Kidney glomerular epithelial cell (primary cell): ENCODE data around the gene SPRR1B.
"Not testable (repeated sequence)": the region's sequence is repeated elsewhere in the genome, so short reads cannot be mapped to it uniquely, and the experiment has no call there.

Source experiments
- DNase-seq: peaks from one replicate; lab custom pipeline; 2025; lab: John Stamatoyannopoulos, UW

SPRR1B gene

GRCh38 chr1:153030895-153031294 is at the start of gene SPRR1B:
Gene SPRR1B, plus strand, starts transcription at chr1:153031203. Its CDS starts 1,143 bp downstream, at chr1:153032346.
- DNase-seq, result no peak

GRCh38 chr1:152982076-152982475 is 48.9 kb upstream of the SPRR1B start:
- DNase-seq, result no peak

GRCh38 chr1:152983234-152983633 is 47.8 kb upstream of the SPRR1B start:
- DNase-seq, result no peak

- DNase-seq, result no peak
These were observed 47.3 kb upstream of the SPRR1B start, which contains the start of gene SPRR1A for GRCh38 chr1:152983743-152984142. Gene SPRR1A, plus strand, starts transcription at chr1:152984081. Its CDS starts 1,150 bp downstream, at chr1:152985231.

- DNase-seq, result no peak
These were observed 44.4 kb upstream of the SPRR1B start for GRCh38 chr1:152986578-152986977.

GRCh38 chr1:152993186-152993585 is 37.8 kb upstream of the SPRR1B start:
- DNase-seq, result no peak

GRCh38 chr1:152995842-152996241 is 35.2 kb upstream of the SPRR1B start:
- no peak for DNase-seq

GRCh38 chr1:152996633-152997400 is 34.2 kb upstream of the SPRR1B start:
- no peak for DNase-seq

GRCh38 chr1:152997901-152998300 is 33.1 kb upstream of the SPRR1B start:
- DNase-seq, result no peak

- DNase-seq, result no peak
These were observed 32.5 kb upstream of the SPRR1B start for GRCh38 chr1:152998476-152998875.

- DNase-seq, result no peak
These were observed 31.2 kb upstream of the SPRR1B start for GRCh38 chr1:152999818-153000217.

GRCh38 chr1:153000294-153000693 is 30.7 kb upstream of the SPRR1B start:
- no peak for DNase-seq

GRCh38 chr1:153001382-153001781 is 29.6 kb upstream of the SPRR1B start, which contains the start of gene SPRR3:
Gene SPRR3, plus strand, starts transcription at chr1:153001749. Its CDS starts 1,272 bp downstream, at chr1:153003021.
- no peak for DNase-seq

GRCh38 chr1:153011235-153011758 is 19.7 kb upstream of the SPRR1B start:
- not testable (repeated sequence) for DNase-seq

- DNase-seq, result not testable (repeated sequence)
These were observed 9.2 kb upstream of the SPRR1B start for GRCh38 chr1:153021829-153022228.

- not testable (repeated sequence) for DNase-seq
These were observed 8.7 kb upstream of the SPRR1B start for GRCh38 chr1:153022340-153022739.

GRCh38 chr1:153023109-153023508 is 7.9 kb upstream of the SPRR1B start:
- DNase-seq, result no peak

- no peak for DNase-seq
These were observed 6.6 kb upstream of the SPRR1B start for GRCh38 chr1:153024413-153024812.

GRCh38 chr1:153025797-153026196 is 5.2 kb upstream of the SPRR1B start:
- DNase-seq, result no peak

GRCh38 chr1:153028766-153029165 is 2.2 kb upstream of the SPRR1B start:
- no peak for DNase-seq

- no peak for DNase-seq
These were observed 1.1 kb downstream of the SPRR1B start for GRCh38 chr1:153032073-153032472.

- peak; percentile 70 for DNase-seq
These were observed 1.8 kb downstream of the SPRR1B start for GRCh38 chr1:153032677-153033308.

- no peak for DNase-seq
These were observed 4.2 kb downstream of the SPRR1B start for GRCh38 chr1:153035211-153035610.
